Measurements from ENCODE around the gene TTLL10.

TTLL10 gene

DNA sequence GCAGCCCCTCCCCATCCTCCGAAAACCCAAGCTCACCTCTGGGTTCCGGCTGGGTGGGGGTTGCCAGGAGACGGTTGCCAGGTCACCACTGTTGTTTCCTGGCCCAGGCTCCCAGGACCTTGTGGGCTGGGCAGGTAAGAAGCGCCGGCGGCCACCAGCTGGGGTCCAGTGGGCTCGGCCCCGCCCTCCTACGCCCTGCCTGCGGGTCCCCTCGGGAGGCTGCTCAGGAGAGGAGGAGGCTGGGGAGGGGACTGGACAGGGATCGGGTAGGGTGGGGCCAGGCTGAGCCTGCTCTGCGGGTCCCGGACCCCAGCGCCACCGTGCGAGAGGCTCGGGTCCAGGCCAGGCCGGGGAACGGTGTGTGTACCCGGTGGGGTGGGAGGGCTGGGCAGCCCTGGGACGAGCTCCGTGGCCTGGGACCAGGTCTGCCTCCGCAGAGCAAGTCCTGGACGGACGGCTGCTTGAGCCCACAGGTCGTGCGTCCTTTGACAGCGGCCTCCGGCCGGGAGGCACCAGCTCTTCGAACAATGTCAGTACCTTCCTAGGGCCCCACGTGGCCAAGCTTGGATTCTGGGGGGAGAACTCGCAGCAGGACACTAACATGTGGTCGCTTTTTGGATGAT is at the start of gene TTLL10:
TSS of gene TTLL10 (plus strand) at position 88 of the 623 bp plus-strand sequence. CDS start 5,336 bp downstream, outside the sequence.
- no peak for DNase-seq

- no peak for DNase-seq
Observed at GRCh38 chr1:1124508-1124785, 49.2 kb upstream of the TTLL10 start.

GRCh38 chr1:1124786-1125642 is 48.7 kb upstream of the TTLL10 start:
- no peak for DNase-seq

GRCh38 chr1:1125945-1126344 is 47.7 kb upstream of the TTLL10 start:
- no peak for DNase-seq

DNA sequence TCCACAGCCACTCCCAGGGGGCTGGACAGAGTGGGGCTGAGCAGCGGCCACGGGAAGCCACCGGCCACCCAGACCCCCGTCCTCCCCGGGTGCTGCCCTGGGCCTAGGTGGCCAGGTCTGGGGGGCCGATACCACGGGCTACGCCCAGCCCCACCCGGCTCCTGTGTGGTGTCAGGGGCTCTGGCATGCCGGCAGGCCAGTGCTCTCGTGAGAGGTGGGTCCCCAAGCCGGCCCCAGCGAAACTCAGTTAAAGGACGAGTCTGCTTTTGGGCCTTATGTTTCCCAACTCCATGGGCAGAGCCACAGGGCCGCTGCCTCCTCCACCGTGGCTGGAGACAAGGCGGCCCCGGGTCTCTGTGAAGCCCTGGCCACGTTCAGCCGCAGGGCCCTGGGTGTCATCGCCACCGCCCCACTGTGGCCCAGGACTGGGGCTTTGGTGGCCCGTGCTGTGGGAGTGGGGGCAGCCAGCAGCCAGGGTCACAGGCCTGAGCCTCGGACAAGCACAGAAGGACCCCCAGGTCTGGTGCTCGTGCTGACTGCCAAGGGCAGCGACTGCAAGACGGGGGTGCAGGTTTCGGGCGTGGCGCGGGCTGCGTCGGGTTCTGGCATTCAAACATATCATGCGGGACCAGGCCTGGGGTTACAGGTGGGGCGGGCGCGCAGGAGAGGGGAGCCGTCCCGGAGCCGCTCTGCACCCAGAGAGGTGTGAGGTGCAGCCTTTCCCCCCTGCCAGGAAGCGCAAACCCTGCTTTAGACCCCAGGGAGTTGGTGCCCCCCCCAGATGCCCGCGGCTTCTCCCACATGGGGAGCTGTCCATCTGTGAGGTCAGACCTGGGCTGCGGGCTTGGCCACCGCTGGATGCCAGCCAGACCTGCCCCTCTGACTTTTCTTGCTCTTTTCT is 45.9 kb upstream of the TTLL10 start:
- no peak for DNase-seq

DNA sequence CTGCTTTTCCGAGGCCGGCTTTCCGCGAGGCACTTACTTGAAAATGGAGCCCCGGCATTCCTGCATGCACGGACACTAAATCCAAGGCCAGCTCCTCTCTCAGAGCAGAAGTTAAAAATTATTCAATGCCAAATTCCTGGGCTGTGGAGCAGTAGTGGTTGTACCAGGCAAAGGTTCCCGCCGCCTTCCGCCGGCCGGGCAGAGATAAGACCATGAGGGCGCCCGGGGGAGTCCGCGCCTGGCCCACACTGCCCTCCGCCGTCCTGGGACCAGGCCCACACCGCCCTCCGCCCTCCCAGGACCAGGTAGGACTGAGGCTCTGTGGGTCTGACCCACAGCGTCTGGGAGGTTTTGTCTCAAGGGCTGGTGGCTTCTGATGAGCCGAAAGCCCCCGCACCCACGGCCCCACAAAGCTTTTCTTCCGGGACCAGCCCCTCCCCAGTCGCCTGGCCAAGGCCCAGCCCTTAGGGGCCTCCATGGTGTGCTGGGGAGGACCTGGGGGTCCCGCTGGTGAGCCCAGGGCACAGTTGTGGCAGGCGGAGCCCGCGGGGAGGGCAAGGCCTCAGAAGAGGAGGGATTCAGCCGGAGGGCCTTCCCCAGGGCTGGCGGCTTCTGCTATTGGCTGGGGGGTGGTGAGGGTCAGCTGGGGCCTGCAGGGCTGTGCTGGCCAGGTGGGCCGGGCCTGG is 45.1 kb upstream of the TTLL10 start:
- no peak for DNase-seq

- DNase-seq: no peak
Observed at GRCh38 chr1:1129381-1129821, 44.3 kb upstream of the TTLL10 start.

DNA sequence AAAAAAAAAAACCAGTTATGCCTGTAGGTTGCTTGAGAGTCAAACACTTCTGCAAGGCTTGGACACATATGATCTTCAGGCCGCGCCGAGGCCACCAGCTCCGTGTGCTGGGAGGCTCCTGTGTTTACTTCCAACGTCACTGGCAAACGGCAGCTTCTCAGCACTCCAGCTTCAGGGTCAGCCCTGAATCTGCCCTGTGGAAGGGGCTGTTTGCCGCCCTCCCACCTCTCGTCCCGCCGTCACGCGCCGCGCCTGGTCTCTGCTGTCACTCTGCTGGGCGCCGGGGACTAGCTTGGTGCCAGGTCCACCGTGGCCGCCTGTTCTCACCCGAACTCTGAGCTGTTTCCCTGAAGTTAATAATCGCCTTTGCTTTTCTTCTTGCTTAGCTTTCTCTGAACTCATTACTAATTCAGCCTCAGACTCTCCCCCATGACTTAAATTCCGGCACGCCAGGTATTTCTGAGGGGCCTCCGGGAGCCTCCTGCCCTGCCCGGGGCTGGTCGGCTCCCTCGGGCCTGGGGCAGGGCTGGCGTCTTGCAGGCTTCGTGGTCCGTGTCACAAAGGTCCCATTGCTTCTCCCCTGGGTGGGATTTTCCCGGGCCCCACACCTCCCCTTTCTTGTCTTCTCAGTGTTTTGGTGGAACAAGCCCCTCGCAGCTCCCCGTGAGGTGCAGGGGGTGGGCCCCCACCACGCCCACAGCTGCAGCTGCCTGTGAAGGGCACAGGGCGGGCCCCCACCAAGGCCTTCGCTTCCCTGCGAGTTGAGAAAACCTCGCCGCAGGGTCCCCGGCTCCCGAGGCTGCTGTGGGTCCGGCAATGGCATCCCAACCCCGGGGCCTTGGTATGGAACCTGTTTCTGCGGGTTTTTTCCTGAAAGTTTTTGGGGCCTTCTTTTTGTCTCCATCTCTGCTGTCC is 43.2 kb upstream of the TTLL10 start:
- DNase-seq: no peak

- no peak for DNase-seq
Observed at GRCh38 chr1:1132042-1132950, 41.4 kb upstream of the TTLL10 start.

DNA sequence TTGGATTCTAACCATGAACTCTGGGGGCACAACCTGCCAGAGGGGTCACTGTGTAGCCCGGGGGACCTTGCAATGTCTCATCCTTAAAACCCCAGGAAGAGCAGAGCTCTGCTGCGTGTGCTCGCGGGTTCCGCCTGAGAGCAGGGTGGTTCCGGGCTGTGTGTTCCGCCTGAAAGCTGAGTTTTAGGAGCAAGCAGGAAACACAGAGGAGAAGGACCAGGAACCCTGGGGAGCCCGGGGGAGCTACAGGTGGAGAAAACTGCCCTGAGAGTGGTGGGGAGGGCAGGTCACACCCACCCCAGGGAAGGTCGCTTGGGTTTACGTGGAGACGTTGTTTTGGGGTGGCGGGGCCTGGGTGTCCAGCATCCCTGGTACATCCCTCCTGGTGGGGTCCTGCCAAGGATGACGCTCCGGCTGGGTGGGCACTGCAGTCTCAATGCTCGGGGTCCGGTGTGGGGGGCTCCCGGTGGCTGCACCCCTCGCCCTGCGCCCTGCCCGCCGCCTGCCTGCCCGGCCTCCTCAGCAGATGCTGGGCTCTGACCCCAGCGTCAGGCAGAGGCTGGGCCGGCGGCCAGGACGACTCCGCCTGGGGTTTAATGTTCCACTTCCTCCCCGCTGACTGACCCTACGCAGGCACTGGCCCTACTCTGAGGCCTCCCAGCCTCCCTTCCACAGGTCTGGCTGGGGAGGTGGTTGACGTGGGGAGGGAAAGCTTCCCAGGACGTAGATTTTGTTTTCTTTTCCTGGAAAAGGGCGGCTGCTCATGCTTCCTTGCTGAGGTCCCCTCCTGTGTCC is 40.5 kb upstream of the TTLL10 start:
- DNase-seq: no peak

- DNase-seq: no peak
Observed at GRCh38 chr1:1134300-1134970, 39.2 kb upstream of the TTLL10 start.

DNA sequence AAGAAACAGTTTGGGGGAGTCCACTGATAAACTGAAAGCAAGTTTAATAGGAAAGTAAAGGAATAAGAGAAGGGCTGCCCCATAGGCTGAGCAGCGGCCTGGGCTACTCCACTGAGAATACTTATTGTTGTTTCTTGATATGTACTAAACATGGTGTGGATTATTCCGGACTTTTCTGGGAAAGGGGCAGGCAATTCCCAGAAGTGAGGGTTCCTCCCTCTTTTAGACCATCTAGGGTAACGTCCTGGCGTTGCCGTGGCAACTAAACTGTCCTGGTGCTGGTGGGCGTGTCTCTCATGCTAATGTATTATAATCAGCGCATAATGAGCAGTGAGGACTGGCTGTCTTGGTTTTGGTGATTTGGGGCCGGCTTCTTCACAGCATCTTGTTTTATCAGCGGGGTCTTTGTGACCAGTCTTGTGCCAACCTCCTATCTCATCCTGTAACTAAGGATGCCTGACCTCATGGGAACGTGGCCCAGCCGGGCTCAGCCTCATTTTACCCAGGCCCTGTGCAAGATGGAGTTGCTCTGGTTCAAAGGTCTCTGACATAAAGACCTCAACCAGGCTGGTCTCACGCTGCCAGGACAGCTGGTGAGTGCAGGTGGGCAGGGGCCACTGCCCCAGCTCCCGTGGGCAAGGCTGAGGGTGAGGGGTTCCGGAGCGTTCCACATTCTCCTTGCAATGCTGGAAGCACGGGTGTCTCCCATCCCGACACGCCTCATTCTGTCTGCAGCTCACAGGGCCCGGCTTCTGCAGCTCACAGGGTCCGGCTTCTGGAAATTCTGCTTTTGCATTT is 38.1 kb upstream of the TTLL10 start:
- DNase-seq: no peak

DNA sequence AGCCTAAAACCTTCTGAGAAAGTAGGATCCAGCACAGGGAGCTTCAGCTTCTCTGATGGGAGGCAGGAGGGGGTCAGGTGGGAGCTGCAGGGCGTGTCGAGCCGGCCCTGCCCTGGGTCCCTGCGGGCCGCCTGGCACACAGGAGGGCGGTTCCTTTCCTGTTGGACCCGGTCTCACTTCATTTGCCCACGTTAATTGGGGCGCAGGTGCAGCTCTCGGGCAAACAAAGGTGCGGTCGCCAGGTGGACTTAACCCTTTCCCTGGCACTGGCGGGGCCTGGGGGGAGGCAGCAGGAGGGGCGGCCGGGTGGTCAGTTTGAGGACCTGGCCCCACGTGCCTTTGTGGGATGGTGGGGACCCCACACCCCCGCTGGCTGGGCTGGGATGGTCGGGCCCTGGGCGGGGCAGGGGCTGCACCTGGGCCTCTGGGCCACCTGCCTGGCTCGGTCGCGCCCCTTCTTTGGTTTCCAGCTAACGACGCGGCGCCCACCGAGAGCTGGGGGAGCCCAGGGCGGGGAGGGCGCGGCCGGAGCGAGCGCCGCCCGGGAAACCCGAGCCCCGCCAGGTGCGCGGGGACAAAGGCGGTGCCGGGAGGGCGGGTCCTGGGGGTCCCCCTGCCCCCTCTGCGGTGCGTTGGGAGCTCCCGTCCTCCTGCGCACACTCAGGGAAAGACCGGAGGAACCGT is 37.0 kb upstream of the TTLL10 start:
- DNase-seq: peak; percentile 40

DNA sequence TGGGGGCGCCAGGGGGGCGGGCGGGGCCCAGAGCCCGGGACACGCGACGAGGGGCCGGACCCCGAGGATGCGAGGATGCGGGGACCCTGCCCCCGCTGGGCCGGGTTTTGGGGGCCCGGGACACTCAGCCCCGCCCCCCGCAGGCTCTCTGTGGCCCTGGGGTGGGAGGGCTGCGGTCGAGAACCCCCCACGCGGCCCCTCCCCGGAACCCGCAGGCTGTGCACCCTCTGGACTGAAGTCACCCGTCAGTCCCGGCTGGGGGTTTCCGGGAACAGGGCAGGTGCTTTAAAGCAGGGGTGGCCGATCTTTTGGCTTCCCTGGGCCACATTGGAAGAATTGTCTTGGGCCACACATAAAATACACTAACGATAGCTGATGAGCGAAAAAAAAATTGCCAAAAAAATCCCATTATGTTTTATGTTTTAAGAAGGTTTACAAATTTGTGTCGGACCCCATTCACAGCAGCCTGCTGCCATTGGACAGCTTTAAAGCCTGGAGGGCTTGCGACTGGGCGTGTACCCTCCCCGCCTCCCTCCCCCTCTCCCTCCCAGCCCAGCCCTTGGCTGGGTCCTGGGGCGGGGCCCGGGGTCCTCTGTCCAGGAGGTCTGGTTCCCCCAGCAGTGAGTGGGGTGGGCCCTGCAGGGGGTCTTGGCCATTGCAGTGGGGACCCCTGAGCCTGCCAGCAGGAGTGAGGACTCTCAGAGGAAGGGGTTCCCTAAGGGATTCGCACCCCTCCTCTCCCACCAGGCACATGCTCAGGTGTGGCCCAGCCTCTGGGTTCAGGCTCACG is 36.2 kb upstream of the TTLL10 start:
- no peak for DNase-seq

GRCh38 chr1:1140673-1141072 is 33.0 kb upstream of the TTLL10 start:
- DNase-seq: no peak

DNA sequence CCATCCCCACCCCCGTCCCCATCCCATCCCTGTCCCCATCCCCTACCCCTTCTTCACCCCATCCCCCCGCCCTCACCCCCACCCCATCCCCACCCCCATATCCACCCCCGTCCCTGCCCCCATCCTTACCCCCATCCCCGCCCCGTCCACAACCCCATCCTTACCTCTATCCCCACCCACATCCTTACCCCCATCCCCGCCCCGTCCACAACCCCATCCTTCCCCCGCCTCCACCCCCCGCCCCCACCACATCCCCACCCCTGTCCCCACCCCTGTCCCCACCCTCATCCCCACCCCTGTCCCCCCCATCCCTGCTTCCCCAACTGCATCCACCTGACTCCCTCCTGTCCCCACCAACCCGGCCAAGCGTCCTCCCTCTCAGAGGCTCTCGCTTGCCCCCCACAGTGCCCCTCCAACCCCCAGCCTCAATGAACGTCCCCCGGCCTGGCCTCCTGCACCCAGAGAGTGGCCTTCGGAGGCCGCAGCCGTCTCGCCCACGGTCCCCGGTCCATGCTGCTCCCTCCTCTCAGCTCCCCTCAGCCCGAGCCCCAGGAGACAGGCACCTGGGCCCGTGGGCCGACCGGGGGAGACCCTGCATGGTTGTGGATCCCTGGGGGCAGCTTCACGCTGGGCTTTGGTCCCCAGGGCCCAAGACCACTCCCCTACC is 32.3 kb upstream of the TTLL10 start:
- no peak for DNase-seq

GRCh38 chr1:1141911-1142250 is 31.8 kb upstream of the TTLL10 start:
- no peak for DNase-seq

Data from NCI-H2081 treated with DMSO at 0.1 percent for 48 hours (cell line).